Astrocyte (in vitro differentiated cells and primary cell): Measurements from ENCODE around the gene CDSN.

ENCODE experiments used
- EZH2 ChIP-seq: IDR thresholded peaks from 2 replicates; pipeline ENCODE4 v1.6.1; 2012; ENCODE audit warnings: mild to moderate bottlenecking, low read length, inconsistent platforms; ENCODE audit not compliant: insufficient read depth
- TF ChIP-seq, protein P1 (sequence below): IDR thresholded peaks from 2 replicates; pipeline ENCODE4 v1.5.1; 2011; ENCODE audit warnings: low read depth, mild to moderate bottlenecking, inconsistent platforms, low read length, moderate library complexity; ENCODE audit not compliant: insufficient read depth

- no peak for TF ChIP-seq EZH2
- TF ChIP-seq, protein P1, sequence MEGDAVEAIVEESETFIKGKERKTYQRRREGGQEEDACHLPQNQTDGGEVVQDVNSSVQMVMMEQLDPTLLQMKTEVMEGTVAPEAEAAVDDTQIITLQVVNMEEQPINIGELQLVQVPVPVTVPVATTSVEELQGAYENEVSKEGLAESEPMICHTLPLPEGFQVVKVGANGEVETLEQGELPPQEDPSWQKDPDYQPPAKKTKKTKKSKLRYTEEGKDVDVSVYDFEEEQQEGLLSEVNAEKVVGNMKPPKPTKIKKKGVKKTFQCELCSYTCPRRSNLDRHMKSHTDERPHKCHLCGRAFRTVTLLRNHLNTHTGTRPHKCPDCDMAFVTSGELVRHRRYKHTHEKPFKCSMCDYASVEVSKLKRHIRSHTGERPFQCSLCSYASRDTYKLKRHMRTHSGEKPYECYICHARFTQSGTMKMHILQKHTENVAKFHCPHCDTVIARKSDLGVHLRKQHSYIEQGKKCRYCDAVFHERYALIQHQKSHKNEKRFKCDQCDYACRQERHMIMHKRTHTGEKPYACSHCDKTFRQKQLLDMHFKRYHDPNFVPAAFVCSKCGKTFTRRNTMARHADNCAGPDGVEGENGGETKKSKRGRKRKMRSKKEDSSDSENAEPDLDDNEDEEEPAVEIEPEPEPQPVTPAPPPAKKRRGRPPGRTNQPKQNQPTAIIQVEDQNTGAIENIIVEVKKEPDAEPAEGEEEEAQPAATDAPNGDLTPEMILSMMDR = peak; percentile 87
Observed at GRCh38 chr6:31079656-31080261, 40.5 kb downstream of the CDSN start.
